ENCODE measurements around the gene PTGDS. TPM values are rescaled to one million over a fixed set of nuclear protein-coding genes. Genes with fewer than 3 reads are reported as not detected.

The PTGDS gene
- polyA plus RNA-seq, 1 donor: 21.9 TPM

DNA sequence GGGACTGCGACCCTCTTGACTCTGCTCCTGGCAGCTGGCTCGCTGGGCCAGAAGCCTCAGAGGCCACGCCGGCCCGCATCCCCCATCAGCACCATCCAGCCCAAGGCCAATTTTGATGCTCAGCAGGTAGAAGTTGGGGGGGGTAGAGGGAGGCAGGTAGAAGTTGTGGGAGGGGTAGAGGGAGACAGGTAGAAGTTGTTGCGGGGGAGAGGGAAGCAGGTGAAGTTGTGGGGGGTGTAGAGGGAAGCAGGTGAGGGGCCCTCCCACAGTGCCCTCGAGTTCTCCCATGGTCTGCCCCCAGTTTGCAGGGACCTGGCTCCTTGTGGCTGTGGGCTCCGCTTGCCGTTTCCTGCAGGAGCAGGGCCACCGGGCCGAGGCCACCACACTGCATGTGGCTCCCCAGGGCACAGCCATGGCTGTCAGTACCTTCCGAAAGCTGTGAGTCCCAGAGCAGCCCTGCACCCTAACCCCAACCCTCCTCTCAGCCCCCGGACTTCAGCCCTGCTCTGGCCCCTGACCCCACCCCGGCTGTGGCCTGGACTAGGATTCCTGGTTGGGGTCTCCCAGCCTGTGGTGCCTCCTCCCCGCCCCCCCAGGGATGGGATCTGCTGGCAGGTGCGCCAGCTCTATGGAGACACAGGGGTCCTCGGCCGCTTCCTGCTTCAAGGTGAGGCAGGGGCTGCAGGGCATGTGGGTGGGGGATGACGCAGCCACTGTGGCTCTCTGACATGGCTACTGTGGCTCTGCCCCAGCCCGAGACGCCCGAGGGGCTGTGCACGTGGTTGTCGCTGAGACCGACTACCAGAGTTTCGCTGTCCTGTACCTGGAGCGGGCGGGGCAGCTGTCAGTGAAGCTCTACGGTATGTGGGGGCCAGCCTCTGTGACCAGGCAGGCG lies 31.7 kb upstream of the PTGDS start:
- DNase-seq (ENCODE audit: low read depth): no peak

DNA sequence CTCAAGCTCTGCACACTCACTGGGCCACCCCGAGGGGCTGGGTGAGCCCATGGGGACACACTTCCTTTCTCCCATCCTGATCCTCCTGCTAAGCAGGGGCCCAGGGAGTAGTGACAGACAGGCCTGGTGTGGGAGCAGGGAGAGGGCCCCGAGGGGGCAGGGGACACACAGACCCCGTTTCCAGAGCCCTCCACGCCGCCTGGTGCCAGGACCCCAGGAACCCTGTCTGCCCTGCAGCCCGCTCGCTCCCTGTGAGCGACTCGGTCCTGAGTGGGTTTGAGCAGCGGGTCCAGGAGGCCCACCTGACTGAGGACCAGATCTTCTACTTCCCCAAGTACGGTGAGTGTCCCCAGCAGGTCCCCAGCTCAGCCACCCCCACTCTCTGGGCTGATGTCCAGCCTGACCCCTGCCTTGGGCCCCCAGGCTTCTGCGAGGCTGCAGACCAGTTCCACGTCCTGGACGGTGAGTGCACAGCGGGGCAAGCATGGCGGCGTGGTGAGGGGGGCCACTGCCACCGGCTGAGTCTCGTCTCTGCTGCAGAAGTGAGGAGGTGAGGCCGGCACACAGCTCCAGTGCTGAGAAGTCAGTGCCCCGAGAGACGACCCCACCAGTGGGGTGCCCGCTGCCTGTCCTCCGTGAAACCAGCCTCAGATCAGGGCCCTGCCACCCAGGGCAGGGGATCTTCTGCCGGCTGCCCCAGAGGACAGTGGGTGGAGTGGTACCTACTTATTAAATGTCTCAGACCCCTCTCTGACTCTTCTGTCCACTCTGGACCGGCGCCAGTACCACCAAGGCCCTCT lies 30.9 kb upstream of the PTGDS start:
- no peak for DNase-seq (ENCODE audit: low read depth)

DNA sequence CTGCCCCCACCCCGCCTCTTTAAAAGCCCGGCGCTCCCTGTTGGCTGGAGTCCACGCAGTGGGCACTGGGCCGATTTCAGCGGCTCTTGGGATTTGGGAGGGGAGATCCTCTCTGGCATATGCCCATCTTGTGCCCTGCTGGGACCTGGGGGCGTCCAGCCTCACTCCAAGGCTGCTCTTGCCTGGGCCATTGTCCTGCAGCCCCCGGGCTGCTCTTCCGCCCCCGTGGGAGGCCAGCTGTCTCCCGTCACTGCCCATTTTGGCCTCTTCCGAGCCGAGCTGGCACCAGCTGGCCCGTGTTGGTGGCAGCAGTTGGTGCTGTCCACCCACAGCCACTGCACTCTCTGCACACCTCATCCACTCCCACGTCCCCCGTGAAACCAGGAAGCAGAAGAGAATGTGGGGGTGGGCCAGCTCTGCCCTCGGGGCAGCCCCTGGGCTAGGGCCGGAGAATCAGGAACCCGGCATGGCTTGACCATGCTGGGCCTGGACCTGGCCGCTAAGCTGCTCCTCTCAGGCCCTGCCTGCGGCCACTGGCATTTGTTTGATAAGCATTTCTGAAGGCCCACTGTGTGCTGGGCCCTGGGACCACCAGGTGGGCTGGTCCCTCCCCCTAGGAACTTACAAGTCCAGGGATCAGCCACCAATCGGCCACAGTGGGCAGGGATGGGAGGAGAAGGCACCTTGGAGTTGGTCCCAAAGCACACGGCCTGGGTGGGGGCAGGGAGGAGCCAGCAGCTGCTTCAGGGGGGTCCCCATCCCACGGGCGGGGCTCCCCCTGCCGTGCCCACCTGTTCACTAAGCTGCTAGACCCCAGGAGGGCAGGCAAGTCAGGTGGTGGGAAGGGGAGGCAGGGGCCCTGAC lies 30.0 kb upstream of the PTGDS start:
- DNase-seq (ENCODE audit: low read depth): no peak

DNA sequence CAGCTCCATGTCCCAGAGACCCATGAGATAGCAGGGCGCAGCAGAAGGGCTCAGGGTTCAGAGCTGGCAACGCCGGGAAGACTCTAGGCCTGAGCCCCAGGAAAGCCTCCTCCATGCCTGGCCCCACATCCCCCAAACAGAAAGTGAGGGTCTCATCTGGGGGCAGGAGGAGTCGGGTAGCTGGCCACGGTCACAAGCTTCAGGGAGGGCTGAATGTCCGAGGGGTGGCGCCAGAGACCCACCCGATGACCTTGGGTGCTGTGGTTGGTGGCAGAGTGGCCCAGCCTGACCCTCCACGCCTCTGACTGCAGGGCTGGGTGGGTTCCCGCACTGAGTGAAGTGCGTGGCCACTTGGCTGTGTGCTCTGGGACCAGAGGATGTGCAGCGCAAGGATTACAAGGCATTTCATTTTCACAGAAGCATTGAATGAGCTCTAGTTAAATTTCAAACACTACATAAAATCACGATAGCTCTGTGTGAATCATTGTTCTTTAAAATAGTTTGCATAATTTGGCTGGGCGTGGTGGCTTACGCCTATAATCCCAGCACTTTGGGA lies 29.3 kb upstream of the PTGDS start:
- no peak for DNase-seq (ENCODE audit: low read depth)

DNA sequence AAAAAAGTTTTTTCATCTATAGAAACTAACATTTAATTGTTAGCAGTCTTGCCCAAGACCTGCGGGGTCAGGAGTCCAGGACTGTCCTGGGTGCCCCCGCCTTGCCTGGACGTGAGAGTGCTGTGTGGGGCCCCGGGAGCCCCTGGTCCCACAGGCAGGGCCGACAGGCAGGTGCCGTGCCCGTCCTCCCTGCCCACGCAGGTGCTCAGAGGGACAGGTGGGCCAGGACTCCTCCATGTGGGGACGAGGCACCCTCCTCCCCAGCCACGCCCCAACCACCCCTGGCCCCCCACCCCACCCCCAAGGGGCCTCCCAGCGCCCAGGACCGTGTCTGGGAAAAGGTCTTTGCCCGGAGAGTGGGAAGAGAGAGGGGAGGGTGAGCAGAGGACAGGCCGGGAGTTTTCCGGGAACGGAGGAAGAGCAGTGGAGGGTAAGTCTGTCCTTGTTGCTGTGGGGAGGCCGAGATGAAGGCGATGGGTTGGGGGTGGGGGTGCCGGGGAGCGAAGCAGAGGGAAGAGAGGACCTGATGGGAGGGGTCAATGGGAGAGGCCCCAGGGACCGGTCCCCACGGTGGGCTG lies 28.0 kb upstream of the PTGDS start:
- no peak for DNase-seq (ENCODE audit: low read depth)

DNA sequence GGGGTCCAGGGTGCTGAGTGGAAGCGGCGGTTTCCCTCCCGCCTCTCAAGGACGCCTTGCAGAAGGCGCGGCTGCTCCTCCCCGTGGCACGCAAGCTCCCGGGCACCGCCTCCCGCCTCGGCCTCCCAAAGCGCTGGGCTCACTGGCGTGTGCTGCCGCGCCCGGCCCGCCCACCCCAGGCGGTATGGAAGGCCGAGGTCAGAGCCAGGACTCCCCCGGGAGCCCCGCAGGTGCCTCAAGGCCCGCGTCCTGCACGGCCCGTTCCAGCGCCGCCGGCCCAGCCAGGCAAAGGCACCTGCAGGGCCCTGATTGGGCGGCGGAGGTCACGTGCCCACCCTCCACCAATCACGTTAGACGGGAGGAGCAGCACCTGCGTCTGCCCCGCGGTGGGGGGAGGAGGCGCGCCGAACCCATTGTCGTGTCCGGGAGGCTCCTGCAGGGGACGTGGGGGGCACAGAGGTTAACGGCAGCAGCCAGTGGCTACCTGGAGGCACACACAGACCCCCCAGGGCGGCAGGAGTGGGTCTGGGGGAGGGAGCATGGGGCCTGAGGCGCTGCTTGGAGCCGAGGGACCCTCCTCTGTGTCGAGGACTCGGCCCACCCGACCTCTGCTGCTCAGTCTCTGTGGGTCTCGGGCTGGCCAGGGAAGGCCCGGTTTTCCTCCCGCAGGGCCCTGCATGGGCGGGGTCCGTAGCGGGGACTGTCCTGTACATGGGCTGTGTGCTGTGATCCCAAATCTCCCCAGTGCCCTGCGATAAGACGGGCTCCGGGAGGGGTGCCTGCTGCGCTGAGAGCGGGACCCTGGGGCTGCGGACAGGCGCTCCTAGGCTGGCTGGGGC lies 27.3 kb upstream of the PTGDS start:
- no peak for DNase-seq (ENCODE audit: low read depth)

DNA sequence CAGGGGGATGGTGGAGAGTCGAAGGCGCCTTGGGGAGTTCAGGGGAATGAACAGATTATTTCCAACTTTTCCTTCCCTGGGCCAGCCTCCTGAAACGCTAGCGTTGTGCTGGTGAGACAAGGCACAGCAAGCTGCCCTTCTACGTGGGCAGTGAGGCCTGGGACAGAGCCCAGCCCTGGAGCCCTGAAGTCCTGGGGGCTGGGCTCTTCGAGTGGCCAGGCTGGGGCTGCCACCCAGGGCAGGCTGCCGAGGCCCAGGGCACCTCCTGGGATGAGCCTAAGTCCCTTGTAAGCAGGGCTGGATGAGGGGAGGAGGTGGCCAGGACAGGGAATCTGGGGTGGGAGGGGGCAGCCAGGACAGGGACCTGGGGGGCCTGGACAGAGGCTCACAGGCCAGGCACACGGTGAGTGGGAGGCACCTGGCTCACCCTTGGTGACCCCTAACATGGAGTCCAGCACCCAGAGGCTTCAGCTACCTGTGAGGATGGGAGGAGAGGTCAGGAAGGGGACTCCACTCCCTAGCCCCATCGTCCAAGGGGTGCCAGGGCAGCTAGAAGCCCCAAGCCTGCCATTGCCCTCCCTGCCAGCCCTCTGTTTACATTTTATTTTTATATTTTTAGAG lies 26.5 kb upstream of the PTGDS start:
- DNase-seq (ENCODE audit: low read depth): no peak

DNA sequence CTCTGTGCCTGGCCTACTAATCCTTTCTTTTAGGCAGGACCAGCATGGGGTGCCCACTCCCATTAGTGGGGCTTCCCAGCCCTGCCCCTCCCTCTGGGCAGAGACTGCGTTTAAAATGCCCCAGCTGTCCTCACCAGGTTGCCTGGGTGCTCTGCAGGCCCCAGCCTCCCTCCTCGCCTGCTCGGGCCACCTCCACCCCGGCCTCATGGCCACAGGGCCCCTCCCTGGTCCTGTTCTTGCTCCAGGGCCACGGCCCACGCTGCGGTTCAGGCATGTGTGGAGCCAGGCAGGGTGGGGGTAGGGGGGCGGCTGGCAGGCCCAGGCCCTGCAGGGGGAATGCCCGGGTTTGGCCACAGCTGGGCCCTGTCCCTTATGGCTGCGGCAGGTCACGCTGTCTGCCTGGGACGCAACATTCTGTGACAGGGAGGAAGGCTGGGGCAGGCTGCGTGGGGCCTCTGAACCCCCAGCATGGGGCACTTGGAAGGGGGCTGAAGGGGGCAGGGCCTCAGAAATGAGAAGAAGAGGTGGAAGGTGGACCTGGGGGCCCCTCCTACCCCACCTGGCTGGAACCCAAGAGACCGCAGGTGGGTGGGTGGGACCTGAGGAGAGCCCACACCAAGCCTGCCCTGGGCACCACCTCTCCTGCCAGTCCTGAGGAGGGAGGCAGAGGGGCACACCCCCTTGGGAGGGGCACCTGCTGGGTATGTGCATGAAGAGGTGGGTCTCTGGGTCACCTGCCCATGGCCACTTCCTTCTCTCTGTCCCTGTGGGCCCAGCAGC lies 25.6 kb upstream of the PTGDS start, which contains the start of gene LCN12:
Gene LCN12 (plus strand): TSS at position 733 of the 780 bp plus-strand sequence. CDS start 55 bp downstream, outside the sequence.
- no peak for DNase-seq (ENCODE audit: low read depth)

DNA sequence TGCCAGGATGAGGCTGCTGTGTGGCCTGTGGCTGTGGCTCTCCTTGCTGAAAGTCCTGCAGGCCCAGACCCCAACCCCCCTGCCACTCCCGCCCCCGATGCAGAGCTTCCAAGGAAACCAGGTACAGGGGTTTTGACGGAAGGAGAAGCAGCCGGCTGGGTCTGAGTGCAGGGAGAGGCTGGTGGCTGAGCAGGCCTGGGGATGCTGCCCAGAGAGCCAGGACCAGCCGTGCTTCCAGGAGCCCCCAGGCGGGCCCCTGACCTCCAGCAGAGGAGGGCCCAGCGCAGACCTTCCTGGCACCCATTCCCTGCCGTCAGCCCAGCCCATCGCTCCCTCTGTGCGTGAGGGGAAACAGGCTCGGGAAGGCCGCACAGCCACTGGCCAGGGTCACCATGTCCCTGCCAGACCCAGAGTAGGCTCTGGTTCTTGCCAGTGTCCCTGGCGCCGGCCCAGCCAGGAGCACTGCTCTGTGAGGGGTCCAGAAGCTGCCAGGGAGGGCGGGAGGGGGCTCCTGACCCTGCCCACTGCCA lies 24.9 kb upstream of the PTGDS start:
- no peak for DNase-seq (ENCODE audit: low read depth)

DNA sequence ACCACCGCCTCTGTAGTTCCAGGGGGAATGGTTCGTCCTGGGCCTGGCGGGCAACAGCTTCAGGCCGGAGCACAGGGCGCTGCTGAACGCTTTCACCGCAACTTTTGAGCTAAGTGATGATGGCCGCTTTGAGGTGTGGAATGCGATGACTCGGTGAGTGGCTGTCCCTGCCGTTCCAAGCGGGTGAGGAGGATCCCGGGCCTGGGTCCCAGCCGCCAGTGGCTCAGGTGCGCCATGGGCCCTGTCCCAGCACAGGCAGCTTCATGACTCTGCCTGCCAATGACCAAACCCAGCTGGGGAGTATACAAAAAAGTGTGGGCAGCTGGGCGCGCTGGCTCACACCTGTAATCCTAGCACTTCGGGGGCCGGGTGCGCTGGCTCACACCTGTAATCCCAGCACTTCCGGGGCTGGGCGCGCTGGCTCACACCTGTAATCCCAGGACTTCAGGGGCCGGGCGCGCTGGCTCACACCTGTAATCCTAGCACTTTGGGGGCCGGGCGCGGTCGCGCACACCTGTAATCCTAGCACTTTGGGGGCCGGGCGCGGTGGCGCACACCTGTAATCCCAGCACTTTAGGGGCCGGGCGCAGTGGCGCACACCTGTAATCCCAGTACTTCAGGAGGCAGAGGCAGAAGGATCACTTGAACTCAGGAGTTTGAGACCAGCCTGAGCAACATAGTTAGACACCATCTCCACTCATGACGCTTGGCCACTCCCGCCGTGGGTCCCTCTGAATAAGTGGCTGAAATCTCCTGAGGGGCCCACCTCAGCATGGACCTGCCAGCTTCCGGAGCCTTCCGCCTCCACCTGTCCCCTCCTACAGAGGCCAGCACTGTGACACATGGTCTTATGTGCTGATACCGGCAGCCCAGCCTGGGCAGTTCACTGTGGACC lies 24.2 kb upstream of the PTGDS start:
- no peak for DNase-seq (ENCODE audit: low read depth)

DNA sequence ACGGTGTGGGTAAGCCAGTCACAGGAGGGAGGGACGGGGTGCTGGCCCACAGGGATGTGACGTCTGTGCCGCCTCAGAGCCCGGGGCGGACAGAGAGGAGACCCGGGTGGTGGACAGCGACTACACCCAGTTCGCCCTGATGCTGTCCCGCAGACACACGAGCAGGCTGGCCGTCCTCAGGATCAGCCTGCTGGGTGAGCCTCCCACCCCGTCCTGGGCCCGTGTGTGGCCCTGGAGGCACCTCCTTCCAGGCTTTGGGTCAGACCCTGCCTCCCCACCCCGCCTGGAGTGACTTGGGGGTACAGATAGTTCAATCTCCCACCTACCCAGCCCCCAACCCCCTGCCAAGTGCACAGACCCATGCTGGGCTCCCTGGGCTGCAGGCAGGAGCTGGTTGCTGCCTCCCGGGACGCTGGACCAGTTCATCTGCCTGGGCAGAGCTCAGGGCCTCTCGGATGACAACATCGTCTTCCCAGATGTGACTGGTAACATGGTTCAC lies 23.5 kb upstream of the PTGDS start:
- no peak for DNase-seq (ENCODE audit: low read depth)

DNA sequence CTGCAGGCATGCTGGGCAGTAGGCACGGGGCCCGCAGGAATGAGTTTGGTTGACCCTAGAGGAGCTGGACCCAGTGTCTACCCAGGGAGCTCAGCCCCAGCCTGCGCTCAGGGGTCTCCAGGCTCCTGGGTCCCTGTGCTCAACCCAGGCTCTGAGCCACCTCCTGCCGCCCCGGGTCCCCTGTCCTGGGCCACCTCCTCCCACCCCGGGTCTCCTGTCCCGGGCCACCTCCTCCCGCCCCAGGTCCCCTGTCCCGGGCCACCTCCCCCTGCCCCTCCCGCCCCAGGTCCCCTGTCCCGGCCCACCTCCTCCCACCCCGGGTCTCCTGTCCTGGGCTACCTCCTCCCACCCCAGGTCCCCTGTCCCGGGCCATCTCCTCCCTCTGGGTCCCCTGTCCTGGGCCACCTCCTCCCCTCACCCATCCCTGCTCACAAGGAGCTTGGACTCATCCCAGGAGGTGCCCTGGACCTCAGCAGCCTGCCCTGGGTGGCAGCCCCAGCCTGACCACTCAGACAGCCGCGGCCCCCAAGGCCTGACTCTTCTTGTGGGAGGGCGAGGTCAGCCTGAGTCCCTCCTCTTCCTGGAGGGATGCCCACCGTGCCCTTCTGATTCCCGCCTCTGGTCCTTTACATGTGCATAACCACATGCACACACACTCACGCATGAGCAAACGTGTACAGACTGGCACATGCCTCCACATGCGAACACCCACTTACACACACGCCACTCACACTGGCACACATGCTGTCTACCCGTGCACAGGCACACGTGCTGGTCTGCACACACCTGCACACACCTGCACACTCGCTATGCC lies 22.8 kb upstream of the PTGDS start:
- no peak for DNase-seq (ENCODE audit: low read depth)

DNA sequence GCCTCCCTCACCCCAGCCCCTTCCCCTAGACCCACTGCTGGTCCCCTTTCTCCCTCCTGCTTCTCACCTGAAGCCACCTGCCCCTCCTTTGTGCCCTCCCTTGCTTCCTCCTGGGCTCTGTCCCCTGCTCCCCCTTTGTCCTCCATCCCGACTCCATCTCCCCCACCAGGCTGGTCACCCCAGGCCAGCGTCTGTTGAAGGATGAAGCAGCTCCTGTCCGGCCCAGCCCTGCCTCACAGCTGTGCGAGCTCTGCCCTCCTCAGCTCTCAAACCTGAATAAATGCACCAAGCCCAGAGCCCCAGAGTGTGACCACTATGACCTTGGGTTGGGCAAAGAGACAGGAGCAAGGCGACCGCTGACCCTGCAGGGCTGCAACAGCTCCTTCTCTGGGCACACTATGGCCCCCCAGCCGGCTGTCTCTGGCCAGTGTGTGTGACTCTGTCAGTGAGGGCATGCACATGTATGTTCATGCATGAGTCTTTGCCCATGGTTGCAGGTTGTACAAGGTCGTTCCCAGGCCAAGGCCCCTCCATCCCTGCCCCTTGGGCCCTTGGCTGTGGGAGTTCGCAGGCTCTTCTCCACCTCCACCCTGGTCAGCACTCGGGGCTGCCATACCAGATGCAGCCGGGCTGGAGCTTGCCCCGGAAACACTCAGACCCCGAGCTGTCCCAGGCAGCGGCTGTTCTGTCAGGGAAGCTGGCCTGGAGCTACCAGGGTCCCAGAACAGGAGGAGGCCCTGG lies 21.9 kb upstream of the PTGDS start:
- DNase-seq (ENCODE audit: low read depth): no peak

DNA sequence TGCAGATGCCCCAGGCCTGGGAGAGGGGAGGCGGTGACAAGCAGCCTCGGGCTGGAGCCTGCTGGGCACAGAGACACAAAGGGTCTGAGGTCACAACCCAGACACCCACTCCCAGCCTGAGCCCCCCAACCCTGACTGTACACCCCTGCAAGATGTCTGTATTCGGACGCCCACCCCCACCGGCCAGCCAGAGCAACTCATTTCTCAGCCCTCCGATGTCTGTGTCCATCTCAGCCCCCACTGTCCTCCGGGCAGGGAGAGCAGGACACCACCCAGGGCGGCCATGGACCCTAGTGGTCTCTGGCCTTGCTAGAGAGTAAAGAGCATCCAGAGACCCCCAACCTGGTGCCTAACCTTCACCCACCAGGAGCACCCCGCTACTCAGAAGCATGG lies 21.4 kb upstream of the PTGDS start:
- DNase-seq (ENCODE audit: low read depth): no peak

DNA sequence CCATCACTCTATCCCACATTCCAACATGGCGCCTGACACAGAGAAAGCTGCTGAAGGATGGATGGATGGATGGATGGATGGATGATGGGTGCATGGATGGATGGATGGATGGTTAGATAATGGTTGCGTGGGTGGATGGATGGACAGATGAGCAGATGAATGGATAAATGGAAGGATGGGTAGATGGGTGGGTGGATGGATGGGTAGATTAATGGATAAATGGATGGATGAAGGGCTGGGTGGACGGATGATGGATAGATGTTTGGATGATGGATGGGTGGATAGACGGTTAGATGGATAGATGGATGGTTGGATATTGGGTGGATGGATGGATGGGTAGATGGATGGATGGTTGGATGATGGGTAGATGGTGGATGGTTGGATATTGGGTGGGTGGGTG lies 20.7 kb upstream of the PTGDS start:
- no peak for DNase-seq (ENCODE audit: low read depth)

DNA sequence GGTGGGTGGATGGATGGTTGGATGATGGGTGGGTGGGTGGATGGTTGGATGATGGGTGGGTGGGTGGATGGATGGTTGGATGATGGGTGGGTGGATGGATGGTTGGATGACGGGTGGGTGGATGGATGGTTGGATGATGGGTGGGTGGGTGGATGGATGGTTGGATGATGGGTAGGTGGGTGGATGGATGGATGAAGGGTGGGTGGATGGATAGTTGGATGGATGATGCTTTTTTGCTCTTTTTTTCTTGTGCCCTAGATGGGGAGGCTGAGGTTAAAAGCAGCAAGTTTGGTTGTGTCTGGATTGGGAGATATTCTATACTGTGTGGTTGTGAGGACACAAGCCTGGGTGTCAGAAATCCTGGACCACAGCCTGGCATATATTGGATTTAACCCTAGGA lies 19.8 kb upstream of the PTGDS start:
- no peak for DNase-seq (ENCODE audit: low read depth)

Data from forelimb muscle (tissue), 1 donor.